ENCODE measurements around the gene GYG2. TPM values are rescaled to one million over a fixed set of nuclear protein-coding genes. Genes with fewer than 3 reads are reported as not detected.
A peak's percentile ranks its signal among the peaks of the same experiment; 100 is the strongest.

GYG2 gene
- total and polyA plus RNA-seq, 2 of the 8 experiments (the other 6 are each of a cell fraction or from before 2014, with no cell fraction given), result 52.8 to 65.3 TPM

GRCh38 chrX:2894885-2895292 is 66.2 kb downstream of the GYG2 start:
- H4K5ac ChIP-seq (ENCODE audit: insufficient read length, low read depth, low read length), result no peak overlapping the region
- H3K9me3 ChIP-seq (ENCODE audit: insufficient read depth in 2 of 2, low read depth in 1 of 2, low read length in 1 of 2), result no peaks in the 10 kb centered on the region
- no peaks in the 10 kb centered on the region for H3K79me2 ChIP-seq (ENCODE audit: control insufficient read depth in 1 of 2, insufficient read depth in 2 of 2, low read length in 2 of 2)
- no peak overlapping the region for H4K91ac ChIP-seq (replicated peaks; ENCODE audit: insufficient read length, low read length)
- H3K4me2 ChIP-seq (ENCODE audit: insufficient read depth in 1 of 2, low read depth in 2 of 2, low read length in 2 of 2), result no peak overlapping the region
- H3K23ac ChIP-seq (ENCODE audit: insufficient read length), result no peak overlapping the region
- no peak overlapping the region for H2AK5ac ChIP-seq (ENCODE audit: low read depth, low read length)
- no peaks in the 10 kb centered on the region for H3K36me3 ChIP-seq (ENCODE audit: control insufficient read depth in 2 of 4, insufficient read depth in 4 of 4, low read length in 3 of 4)
- no peak overlapping the region for H2AFZ ChIP-seq (ENCODE audit: low read length)
- FAIRE-seq, result no peak
- no peak overlapping the region for H3K4ac ChIP-seq (replicated peaks; ENCODE audit: insufficient read length, low read depth, low read length)
- H2BK20ac ChIP-seq (ENCODE audit: low read length), result no peak overlapping the region
- DNase-seq (ENCODE audit: low read depth in 1 of 2, low spot score in 2 of 2), result no peak
- peaks cover 0 to 12% (median 8%) of the 10 kb centered on the region in 4 experiments; a peak in 6 of 7 replicates for H3K4me1 ChIP-seq (replicated peaks in 1 of 4; ENCODE audit: control insufficient read depth in 3 of 4, insufficient read depth in 4 of 4, low read length in 3 of 4)
- H4K20me1 ChIP-seq (replicated peaks in 1 of 2; ENCODE audit: control insufficient read depth in 1 of 2, insufficient read depth in 2 of 2, low read length in 2 of 2), result no peaks in the 10 kb centered on the region
- no peak overlapping the region for H3K4me3 ChIP-seq (ENCODE audit: extremely low read depth in 1 of 4, insufficient read depth in 2 of 4, low read depth in 3 of 4, low read length in 4 of 4)
- no peak overlapping the region for H3K14ac ChIP-seq (ENCODE audit: insufficient read length)
- H2BK15ac ChIP-seq (ENCODE audit: low read length), result no peak overlapping the region
- H4K8ac ChIP-seq (ENCODE audit: extremely low read depth, insufficient read depth, low read length), result no peak overlapping the region
- H3K23me2 ChIP-seq (ENCODE audit: low read depth, low read length), result no peaks in the 10 kb centered on the region
- ChIA-PET POLR2A (ENCODE audit: partially characterized antibody) (interaction anchor here (1.7 kb wide), 1 partner anchor 34 kb away, joined by 4 read pairs; the partner anchor contains the start of gene ARSD), CTCF (ENCODE audit: partially characterized antibody) (interaction anchor here (0.6 to 0.8 kb wide), 2 partner anchors 10 to 25 kb away, joined by 3 to 7 read pairs; no protein-coding TSS in a partner anchor)
- 93% methylated on average over 9 of the region's 9 CpGs; no CpG with 5 or more reads in 1 of the 2 experiments for WGBS, 2 experiments (ENCODE audit: extremely low coverage in 1 of 2, insufficient coverage in 1 of 2, insufficient read length in 1 of 2, insufficient replicate concordance in 2 of 2, low coverage in 1 of 2, low lambda C conversion rate in 2 of 2, missing lambda C conversion rate in 1 of 2)
- H3K56ac ChIP-seq (replicated peaks; ENCODE audit: insufficient read length, low read depth, low read length), result no peak overlapping the region
- no peak overlapping the region for H2BK5ac ChIP-seq (ENCODE audit: low read depth, low read length)
- H3K27ac ChIP-seq (ENCODE audit: low read depth, low read length), result no peak overlapping the region
- no peak overlapping the region for H2BK120ac ChIP-seq (replicated peaks; ENCODE audit: low read depth, low read length)
- H3K79me1 ChIP-seq (ENCODE audit: low read depth, low read length), result no peaks in the 10 kb centered on the region
- H3K27me3 ChIP-seq (replicated peaks in 1 of 4; ENCODE audit: control insufficient read depth in 3 of 4, extremely low read depth in 1 of 4, insufficient read depth in 3 of 4, low read length in 3 of 4), result no peaks in the 10 kb centered on the region
- H2BK12ac ChIP-seq (ENCODE audit: low read depth, low read length), result 0 out of 2 replicates have a peak overlapping the region, but pooled peaks have one; percentile 33
- no peak overlapping the region for H3K18ac ChIP-seq (ENCODE audit: extremely low read depth, low read length)
- no peak overlapping the region for H3K9ac ChIP-seq (replicated peaks in 1 of 4; ENCODE audit: extremely low read depth in 1 of 4, low read depth in 3 of 4, low read length in 3 of 4)
- TF ChIP-seq FOSL1 (IDR thresholded peaks at IDR 0.05; ENCODE audit: insufficient read depth, low read depth, low read length) (no peak), KDM1A (IDR thresholded peaks at IDR 0.05; ENCODE audit: borderline replicate concordance, low read length) (no peak), POLR2AphosphoS5 (IDR thresholded peaks at IDR 0.05; ENCODE audit: low read depth, low read length) (no peak), RBBP5 (IDR thresholded peaks at IDR 0.05; ENCODE audit: borderline replicate concordance, low read depth, low read length) (no peak), ZNF274 (IDR thresholded peaks at IDR 0.05; ENCODE audit: borderline replicate concordance, extremely low read depth, low read length) (no peak), BACH1 (IDR thresholded peaks at IDR 0.05; ENCODE audit: low read length) (no peak), SIX5 (IDR thresholded peaks at IDR 0.05; ENCODE audit: low read depth, low read length) (no peak), SP4 (IDR thresholded peaks at IDR 0.05; ENCODE audit: low read length) (no peak), SP1 (IDR thresholded peaks at IDR 0.05; ENCODE audit: low read depth, low read length) (no peak), CHD1 (IDR thresholded peaks at IDR 0.05; ENCODE audit: low read depth, low read length) (no peak), CEBPB (IDR thresholded peaks at IDR 0.05; ENCODE audit: low read depth, low read length) (no peak), CBX5 (IDR thresholded peaks at IDR 0.05; ENCODE audit: low read depth, low read length) (no peak), NANOG (IDR thresholded peaks at IDR 0.05; ENCODE audit: insufficient read depth, low read depth, low read length, poor library complexity, severe bottlenecking) (no peak), CBX8 (IDR thresholded peaks at IDR 0.05; ENCODE audit: borderline replicate concordance, low read depth, low read length) (no peak)
- TF ChIP-seq, protein P1, sequence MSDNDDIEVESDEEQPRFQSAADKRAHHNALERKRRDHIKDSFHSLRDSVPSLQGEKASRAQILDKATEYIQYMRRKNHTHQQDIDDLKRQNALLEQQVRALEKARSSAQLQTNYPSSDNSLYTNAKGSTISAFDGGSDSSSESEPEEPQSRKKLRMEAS (IDR thresholded peaks at IDR 0.05), result no peak
